IMR-90 (cell line): ENCODE measurements around the gene NCS1.

Experiments used
- BHLHE40 ChIP-seq: fragments of 150-350 bp; IDR thresholded peaks from 2 replicates; pipeline ENCODE4 v1.6.1; 2016; ENCODE audit warnings: mild to moderate bottlenecking, low read depth, low read length
- CTCF ChIP-seq: conservative IDR thresholded peaks from 2 replicates; pipeline ENCODE4 v1.5.1; 2012; ENCODE audit warnings: mild to moderate bottlenecking, low read depth, low read length, improper control_type of control experiment
- ELK1 ChIP-seq: fragments of 150-350 bp; IDR thresholded peaks from 2 replicates; pipeline ENCODE4 v1.6.1; 2016; ENCODE audit warnings: low read depth, mild to moderate bottlenecking, low read length, moderate library complexity, borderline replicate concordance
- NFE2L2 ChIP-seq: fragments of 150-350 bp; IDR thresholded peaks from 2 replicates; pipeline ENCODE4 v1.6.1; 2016; ENCODE audit warnings: low read depth, mild to moderate bottlenecking, low read length
- POLR2A ChIP-seq: IDR thresholded peaks from 2 replicates; pipeline ENCODE4 v1.6.1; 2012; ENCODE audit warnings: mild to moderate bottlenecking, low read depth, low read length

DNA sequence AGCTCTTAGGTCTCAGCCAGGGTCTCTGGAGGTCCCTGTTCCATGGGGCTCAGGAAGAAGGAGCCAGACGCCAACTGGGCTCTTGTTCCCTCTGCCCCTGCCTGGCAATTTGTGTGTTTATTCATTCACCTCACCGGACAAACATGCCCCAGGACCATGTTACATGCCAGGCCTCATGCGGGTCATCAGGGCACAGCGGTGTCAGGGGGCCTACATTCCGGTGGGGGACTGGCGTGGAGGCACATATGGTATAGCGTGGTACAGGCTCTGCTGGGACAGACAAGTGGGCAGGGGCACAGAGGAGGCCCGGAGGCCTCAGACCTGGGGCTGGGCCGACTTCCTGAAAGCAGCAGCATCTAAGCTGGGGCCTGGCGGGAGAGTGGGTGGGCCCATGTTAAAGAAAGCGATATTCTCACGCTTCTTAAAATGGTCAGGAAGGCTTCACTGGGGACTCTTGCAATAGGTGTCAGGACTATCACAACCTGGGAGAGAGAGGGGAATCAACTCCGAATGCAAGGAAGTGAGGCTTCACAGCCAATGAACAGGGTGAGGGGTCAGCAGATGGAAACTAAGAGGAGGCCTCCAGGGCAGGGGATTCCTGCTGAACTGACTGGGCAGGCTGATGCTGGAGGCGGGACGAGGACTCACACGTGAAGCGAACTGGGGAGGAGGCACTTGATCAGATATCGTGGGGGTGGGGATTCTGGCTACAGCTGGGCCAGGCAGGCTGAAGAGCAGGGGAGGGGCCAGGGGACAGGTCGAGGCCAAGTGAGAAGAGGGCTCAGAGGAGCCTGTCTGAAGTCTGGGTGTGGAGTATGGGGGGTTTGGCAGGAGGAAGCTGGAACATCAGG, 41.9 kb downstream of the NCS1 start:
- TF ChIP-seq POLR2A = no peak
- TF ChIP-seq NFE2L2 = no peak
- no peak for TF ChIP-seq CTCF
- no peak for TF ChIP-seq ELK1
- TF ChIP-seq BHLHE40 = no peak
